Measurements from ENCODE around the gene CLCN2. TPM values are rescaled to one million over a fixed set of nuclear protein-coding genes. Genes with fewer than 3 reads are reported as not detected.

CLCN2 gene
- total RNA-seq, 1 donor from 2014 or later: 4.9 TPM

- intact Hi-C loops (cut with micrococcal nuclease): no loop called here
Observed at GRCh38 chr3:184381261-184382224, 20.1 kb upstream of the CLCN2 start.

- intact Hi-C loops (cut with micrococcal nuclease): no loop called here
Observed at GRCh38 chr3:184380627-184381260, 19.3 kb upstream of the CLCN2 start.

- intact Hi-C loops (cut with micrococcal nuclease): no loop called here
Observed at GRCh38 chr3:184380185-184380626, 18.8 kb upstream of the CLCN2 start.

- intact Hi-C loops (cut with micrococcal nuclease): no loop called here
Observed at GRCh38 chr3:184379358-184380184, 18.2 kb upstream of the CLCN2 start, which contains the start of gene CHRD. TSS of gene CHRD (plus strand) at chr3:184380054. CDS start at chr3:184380319, 265 bp downstream.

- intact Hi-C loops (cut with micrococcal nuclease): no loop called here
Observed at GRCh38 chr3:184378651-184379357, 17.4 kb upstream of the CLCN2 start.

GRCh38 chr3:184377882-184378445, 16.6 kb upstream of the CLCN2 start, which contains the start of gene THPO:
TSS of gene THPO (minus strand) at chr3:184378207. CDS start at chr3:184376259, 1,948 bp downstream.
- intact Hi-C loops (cut with micrococcal nuclease): no loop called here

GRCh38 chr3:184377374-184377773, 16.0 kb upstream of the CLCN2 start:
- intact Hi-C loops (cut with micrococcal nuclease): no loop called here

GRCh38 chr3:184375747-184376461, 14.5 kb upstream of the CLCN2 start:
- intact Hi-C loops (cut with micrococcal nuclease): no loop called here

- intact Hi-C loops (cut with micrococcal nuclease): loop anchor here (5.0 kb wide), 1 partner anchor 404 kb away; no protein-coding TSS in a partner anchor
Observed at GRCh38 chr3:184373422-184373821, 12.0 kb upstream of the CLCN2 start.

GRCh38 chr3:184372911-184373310, 11.5 kb upstream of the CLCN2 start:
- intact Hi-C loops (cut with micrococcal nuclease): loop anchor here (5.0 kb wide), 1 partner anchor 404 kb away; no protein-coding TSS in a partner anchor

- intact Hi-C loops (cut with micrococcal nuclease): loop anchor here (5.0 kb wide), 1 partner anchor 405 kb away; no protein-coding TSS in a partner anchor
Observed at GRCh38 chr3:184372296-184372821, 11.0 kb upstream of the CLCN2 start.

- intact Hi-C loops (cut with micrococcal nuclease): loop anchor here (1.0 to 5.0 kb wide), 5 partner anchors 47 to 406 kb away; no protein-coding TSS in a partner anchor
Observed at GRCh38 chr3:184371570-184372018, 10.2 kb upstream of the CLCN2 start.

GRCh38 chr3:184368586-184369183, 7.3 kb upstream of the CLCN2 start:
- intact Hi-C loops (cut with micrococcal nuclease): no loop called here

GRCh38 chr3:184368116-184368515, 6.7 kb upstream of the CLCN2 start:
- intact Hi-C loops (cut with micrococcal nuclease): no loop called here

GRCh38 chr3:184366619-184367289, 5.3 kb upstream of the CLCN2 start:
- intact Hi-C loops (cut with micrococcal nuclease): no loop called here

GRCh38 chr3:184362668-184363546, 1.5 kb upstream of the CLCN2 start:
- intact Hi-C loops (cut with micrococcal nuclease): loop anchor here (1.0 to 5.0 kb wide), 16 partner anchors 28 to 1570 kb away; partner anchors contain the start of genes ABCC5, ABCF3, AP2M1 and ATP11B
